Neuronal stem cell (in vitro differentiated cells): Measurements from ENCODE around the gene FEZF2.

Experiments
- DNase-seq: peaks from one replicate; pipeline ENCODE4 v3.0.0-alpha.2; 2013; ENCODE audit warnings: low spot score
- H2AFZ ChIP-seq: one replicate; pipeline ENCODE4 v1.6.1; 2013; ENCODE audit warnings: mild to moderate bottlenecking, low read length, inconsistent platforms
- H2AK5ac ChIP-seq: 2 replicates; pipeline ENCODE4 v1.6.1; 2013; ENCODE audit warnings: low read depth, mild to moderate bottlenecking, inconsistent platforms, low read length, moderate library complexity, mixed read lengths
- H2BK120ac ChIP-seq: 2 replicates; pipeline ENCODE4 v1.6.1; 2013; ENCODE audit warnings: low read depth, mild to moderate bottlenecking, inconsistent platforms, low read length, moderate library complexity, mixed read lengths
- H2BK12ac ChIP-seq: one replicate; pipeline ENCODE4 v1.6.1; 2013; ENCODE audit warnings: low read length, inconsistent platforms
- H2BK15ac ChIP-seq: 2 replicates; pipeline ENCODE4 v1.6.1; 2013; ENCODE audit warnings: mild to moderate bottlenecking, low read length, inconsistent platforms, mixed read lengths
- H2BK5ac ChIP-seq: one replicate; pipeline ENCODE4 v1.6.1; 2013; ENCODE audit warnings: inconsistent platforms, mild to moderate bottlenecking, low read length, moderate library complexity
- H3K14ac ChIP-seq: one replicate; pipeline ENCODE4 v1.6.1; 2013; ENCODE audit warnings: low read length, inconsistent platforms
- H3K18ac ChIP-seq: 2 replicates; pipeline ENCODE4 v1.6.1; 2013; ENCODE audit warnings: low read length, inconsistent platforms
- H3K23ac ChIP-seq: 2 replicates; pipeline ENCODE4 v1.6.1; 2013; ENCODE audit warnings: low read depth, mild to moderate bottlenecking, mixed read lengths, low read length, inconsistent platforms; ENCODE audit not compliant: poor library complexity
- H3K27ac ChIP-seq: replicated peaks from 3 replicates; pipeline ENCODE4 v1.5.1; 2013; ENCODE audit warnings: low read length, inconsistent platforms
- H3K27me3 ChIP-seq, 3 experiments: 2 replicates each; pipeline ENCODE4 v1.6.1; 2013; ENCODE audit warnings: low read length in 3 of 3, mild to moderate bottlenecking in 2 of 3, inconsistent platforms in 1 of 3, low read depth in 1 of 3, mixed read lengths in 1 of 3, moderate library complexity in 1 of 3; ENCODE audit not compliant: control insufficient read depth in 3 of 3, insufficient read depth in 3 of 3
- H3K36me3 ChIP-seq, 2 donors: replicated peaks in 1 of 2; 2 replicates each; pipeline ENCODE4 v1.6.1; 2013; ENCODE audit warnings: low read length in 2 of 2; ENCODE audit not compliant: control insufficient read depth in 2 of 2, insufficient read depth in 2 of 2
- H3K4ac ChIP-seq: 2 replicates; pipeline ENCODE4 v1.6.1; 2013; ENCODE audit warnings: inconsistent platforms, mild to moderate bottlenecking, low read length, moderate library complexity
- H3K4me1 ChIP-seq, 2 donors: 1 replicate in 1 of 2; 2 replicates in 1 of 2; pipeline ENCODE4 v1.6.1; 2013; ENCODE audit warnings: low read length in 2 of 2, low read depth in 1 of 2; ENCODE audit not compliant: control insufficient read depth in 2 of 2, insufficient read depth in 1 of 2
- H3K4me2 ChIP-seq: one replicate; pipeline ENCODE4 v1.6.1; 2013; ENCODE audit warnings: mild to moderate bottlenecking, low read length, inconsistent platforms; ENCODE audit not compliant: insufficient read depth, poor library complexity, severe bottlenecking
- H3K4me3 ChIP-seq, 2 donors: 2 replicates each; pipeline ENCODE4 v1.5.1; 2013; ENCODE audit warnings: low read length in 2 of 2, mild to moderate bottlenecking in 2 of 2, inconsistent platforms in 1 of 2, moderate library complexity in 1 of 2
- H3K79me1 ChIP-seq: one replicate; pipeline ENCODE4 v1.6.1; 2013; ENCODE audit warnings: low read depth, mild to moderate bottlenecking, inconsistent platforms, low read length, moderate library complexity
- H3K9ac ChIP-seq: one replicate; pipeline ENCODE4 v1.6.1; 2013; ENCODE audit warnings: mild to moderate bottlenecking, low read depth, low read length, inconsistent platforms; ENCODE audit not compliant: poor library complexity
- H3K9me3 ChIP-seq, 2 donors: replicated peaks in 1 of 2; 2 replicates each; pipeline versions ENCODE3 to v1.6.1; 2013; ENCODE audit warnings: low read length in 2 of 2, mild to moderate bottlenecking in 2 of 2, inconsistent platforms in 1 of 2, low read depth in 1 of 2, mixed read lengths in 1 of 2, moderate library complexity in 1 of 2; ENCODE audit not compliant: control insufficient read depth in 2 of 2, insufficient read depth in 1 of 2
- H4K8ac ChIP-seq: one replicate; pipeline ENCODE4 v1.6.1; 2013; ENCODE audit warnings: low read depth, mild to moderate bottlenecking, inconsistent platforms, low read length, moderate library complexity
- H4K91ac ChIP-seq: one replicate; pipeline ENCODE4 v1.6.1; 2013; ENCODE audit warnings: low read length, low read depth, mild to moderate bottlenecking, inconsistent platforms; ENCODE audit not compliant: poor library complexity
- WGBS, 2 donors: extraction: QIAGEN DNeasy Blood & Tissue Kit; methylation state at CpG; one replicate each; pipeline ENCODE4 v1.1.7; 2013; ENCODE audit warnings: missing lambda C conversion rate in 2 of 2, mixed read lengths in 1 of 2; ENCODE audit not compliant: insufficient read length in 2 of 2, insufficient replicate concordance in 1 of 2; ENCODE audit errors: extremely low coverage in 2 of 2; 5-methylcytosine and 5-hydroxymethylcytosine counted together

FEZF2 gene

GRCh38 chr3:62387251-62387650, 13.9 kb upstream of the FEZF2 start:
- Histone ChIP-seq H2AK5ac (no peak overlapping the region), H4K8ac (no peak overlapping the region), H3K4me1 (no peaks in the 10 kb centered on the region), H2BK5ac (no peak overlapping the region), H3K9me3 (no peaks in the 10 kb centered on the region), H3K4me3 (no peak overlapping the region), H3K14ac (no peak overlapping the region), H3K4ac (no peak overlapping the region), H2AFZ (no peak overlapping the region), H3K36me3 (no peaks in the 10 kb centered on the region), H2BK15ac (no peak overlapping the region), H4K91ac (no peak overlapping the region), H3K4me2 (no peak overlapping the region), H2BK12ac (no peak overlapping the region), H2BK120ac (no peak overlapping the region), H3K27ac (no peak overlapping the region), H3K27me3 (peaks cover 0 to 71% (median 7%) of the 10 kb centered on the region in 3 experiments), H3K79me1 (no peaks in the 10 kb centered on the region), H3K23ac (no peak overlapping the region), H3K18ac (no peak overlapping the region), H3K9ac (no peak overlapping the region)
- WGBS, 2 donors, result no CpG with 5 or more reads among the region's 3 CpGs
- no peak for DNase-seq

- Histone ChIP-seq H3K9me3 (peaks cover 2 to 12% of the 10 kb centered on the region in 2 donors), H2BK5ac (no peak overlapping the region), H3K14ac (no peak overlapping the region), H2AK5ac (no peak overlapping the region), H3K4me1 (peaks cover 7 to 30% of the 10 kb centered on the region in 2 donors), H2BK12ac (no peak overlapping the region), H3K23ac (no peak overlapping the region), H3K79me1 (no peaks in the 10 kb centered on the region), H3K36me3 (no peaks in the 10 kb centered on the region), H2AFZ (no peak overlapping the region), H3K4ac (no peak overlapping the region), H3K18ac (peak overlapping the region; percentile 1), H3K27ac (no peak overlapping the region), H3K4me2 (peak overlapping the region; percentile 68), H2BK15ac (no peak overlapping the region), H4K91ac (no peak overlapping the region), H4K8ac (no peak overlapping the region), H3K9ac (no peak overlapping the region), H2BK120ac (no peak overlapping the region), H3K27me3 (peaks cover 20 to 93% (median 57%) of the 10 kb centered on the region in 3 experiments), H3K4me3 (no peak overlapping the region)
- no peak for DNase-seq
- no CpG with 5 or more reads among the region's 21 CpGs for WGBS, 2 donors
Measured at GRCh38 chr3:62379321-62379798, 6.0 kb upstream of the FEZF2 start.

- Histone ChIP-seq H2AFZ (no peak overlapping the region), H3K9ac (no peak overlapping the region), H3K4me3 (no peak overlapping the region), H3K79me1 (no peaks in the 10 kb centered on the region), H3K9me3 (peaks cover 2 to 12% of the 10 kb centered on the region in 2 donors), H3K18ac (no peak overlapping the region), H3K4ac (no peak overlapping the region), H3K14ac (no peak overlapping the region), H2AK5ac (no peak overlapping the region), H3K4me1 (peaks cover 7 to 30% of the 10 kb centered on the region in 2 donors), H3K4me2 (peak overlapping the region; percentile 68), H3K27ac (no peak overlapping the region), H2BK120ac (no peak overlapping the region), H2BK5ac (no peak overlapping the region), H2BK12ac (no peak overlapping the region), H4K91ac (no peak overlapping the region), H3K23ac (no peak overlapping the region), H4K8ac (no peak overlapping the region), H2BK15ac (no peak overlapping the region), H3K27me3 (peaks cover 20 to 97% (median 57%) of the 10 kb centered on the region in 3 experiments), H3K36me3 (no peaks in the 10 kb centered on the region)
- DNase-seq, result no peak
- WGBS, 2 donors, result no CpG with 5 or more reads among the region's 14 CpGs
Measured at GRCh38 chr3:62378921-62379320, 5.6 kb upstream of the FEZF2 start.

DNA sequence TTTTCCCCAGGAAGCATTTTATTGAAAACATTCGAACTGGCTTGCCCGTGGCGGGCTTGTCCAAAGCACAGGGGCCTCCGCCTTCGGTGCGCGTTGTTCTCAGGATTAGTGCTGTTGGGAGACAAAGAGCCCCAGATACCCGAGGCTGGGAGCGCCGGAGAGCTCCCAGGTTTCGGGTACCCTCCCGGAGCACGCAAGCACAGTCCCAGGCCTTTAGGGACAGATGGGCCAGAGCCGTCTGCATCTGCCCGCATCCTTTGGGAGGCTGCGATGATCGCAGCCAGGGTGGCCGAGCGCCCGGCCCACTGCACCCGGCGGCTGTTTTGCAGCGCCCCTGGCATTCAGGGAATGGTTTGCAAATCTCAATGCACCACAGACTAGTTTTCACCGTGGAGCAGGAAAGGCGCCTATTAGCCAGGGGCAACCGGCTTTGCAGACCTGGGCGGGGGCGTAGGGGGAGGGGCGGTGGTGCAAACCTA, 5.0 kb upstream of the FEZF2 start:
- Histone ChIP-seq H3K23ac (no peak overlapping the region), H3K27ac (peak overlapping the region; percentile 74), H2BK12ac (peak overlapping the region; percentile 64), H3K4me1 (peaks cover 7 to 30% of the 10 kb centered on the region in 2 donors), H3K27me3 (peaks cover 20 to 98% (median 55%) of the 10 kb centered on the region in 3 experiments), H3K14ac (no peak overlapping the region), H3K4ac (peak overlapping the region; percentile 24), H2BK15ac (peak overlapping the region; percentile 9), H4K8ac (no peak overlapping the region), H2BK5ac (no peak overlapping the region), H3K4me2 (peak overlapping the region; percentile 68), H2AFZ (peak overlapping the region; percentile 75), H3K36me3 (no peaks in the 10 kb centered on the region), H3K79me1 (no peaks in the 10 kb centered on the region), H2AK5ac (no peak overlapping the region), H4K91ac (no peak overlapping the region), H3K18ac (peak overlapping the region; percentile 96), H2BK120ac (no peak overlapping the region), H3K9ac (no peak overlapping the region), H3K4me3 (no peak overlapping the region), H3K9me3 (peaks cover 2 to 12% of the 10 kb centered on the region in 2 donors)
- no CpG with 5 or more reads among the region's 29 CpGs for WGBS, 2 donors
- DNase-seq, result no peak
